Neural progenitor cell (in vitro differentiated cells): ENCODE results near the gene MAPK7. TPM values are rescaled to one million over a fixed set of nuclear protein-coding genes. Genes with fewer than 3 reads are reported as not detected.

ENCODE experiments used
- DNase-seq: peaks from one replicate; pipeline ENCODE4 v3.0.0-alpha.2; 2016; ENCODE audit warnings: low spot score
- H2AFZ ChIP-seq: fragments of 200-600 bp; sonication (generic); replicated peaks from 2 replicates; pipeline ENCODE4 v1.6.1; 2016; ENCODE audit warnings: antibody characterized with exemption
- H3F3A ChIP-seq: fragments of 200-600 bp; sonication (generic); 2 replicates; pipeline ENCODE4 v1.6.1; 2016; ENCODE audit warnings: antibody characterized with exemption, low read depth
- H3K27ac ChIP-seq: fragments of 200-600 bp; sonication (generic); 2 replicates; pipeline ENCODE4 v1.5.1; 2016; ENCODE audit warnings: mild to moderate bottlenecking
- H3K27me3 ChIP-seq: fragments of 200-600 bp; sonication (generic); 2 replicates; pipeline ENCODE4 v1.6.1; 2016; ENCODE audit warnings: mild to moderate bottlenecking, moderate library complexity
- H3K36me3 ChIP-seq: fragments of 200-600 bp; sonication (generic); 2 replicates; pipeline ENCODE4 v1.5.1; 2016
- H3K4me1 ChIP-seq: fragments of 200-600 bp; sonication (generic); 2 replicates; pipeline ENCODE4 v1.6.1; 2016; ENCODE audit warnings: mixed run types
- H3K4me2 ChIP-seq: fragments of 200-600 bp; sonication (generic); 2 replicates; pipeline ENCODE4 v1.6.1; 2016
- H3K4me3 ChIP-seq: fragments of 200-600 bp; sonication (generic); 2 replicates; pipeline ENCODE4 v1.5.1; 2016
- H3K79me2 ChIP-seq: fragments of 200-600 bp; sonication (generic); 2 replicates; pipeline ENCODE4 v1.6.1; 2016; ENCODE audit warnings: low read depth
- H3K9ac ChIP-seq: fragments of 200-600 bp; sonication (generic); 2 replicates; pipeline ENCODE4 v1.6.1; 2016
- H3K9me3 ChIP-seq: fragments of 200-600 bp; sonication (generic); 2 replicates; pipeline ENCODE4 v1.5.1; 2016; ENCODE audit warnings: low read depth
- H4K20me1 ChIP-seq: fragments of 200-600 bp; sonication (generic); 2 replicates; pipeline ENCODE4 v1.6.1; 2016; ENCODE audit warnings: low read depth
- H3K27ac Mint-ChIP-seq: 3 replicates; pipeline ENCODE4 v1.8.0; 2021; ENCODE audit warnings: mixed read lengths
- H3K27me3 Mint-ChIP-seq: 2 replicates; pipeline ENCODE4 v1.8.0; 2022; ENCODE audit warnings: low read depth, mild to moderate bottlenecking, inconsistent platforms, moderate library complexity, mixed read lengths; ENCODE audit not compliant: insufficient read depth
- H3K36me3 Mint-ChIP-seq: 3 replicates; pipeline ENCODE4 v1.8.0; 2021; ENCODE audit warnings: mixed read lengths
- H3K4me1 Mint-ChIP-seq: 3 replicates; pipeline ENCODE4 v1.8.0; 2021; ENCODE audit warnings: mixed read lengths
- H3K4me3 Mint-ChIP-seq: 3 replicates; pipeline ENCODE4 v1.8.0; 2021; ENCODE audit warnings: mild to moderate bottlenecking, moderate library complexity, mixed read lengths
- H3K9me3 Mint-ChIP-seq: 3 replicates; pipeline ENCODE4 v1.8.0; 2020; ENCODE audit warnings: mixed read lengths
- CTCF ChIP-seq: fragments of 200-600 bp; sonication (generic); IDR thresholded peaks from 2 replicates; pipeline ENCODE4 v1.5.1; 2017; ENCODE audit warnings: antibody characterized with exemption, mild to moderate bottlenecking
- EZH2 ChIP-seq: fragments of 200-600 bp; sonication (generic); IDR thresholded peaks from 2 replicates; pipeline ENCODE4 v1.6.1; 2017; ENCODE audit warnings: antibody characterized with exemption, mild to moderate bottlenecking, moderate library complexity
- EZH2phosphoT487 ChIP-seq: fragments of 200-600 bp; sonication (generic); IDR thresholded peaks from 2 replicates; pipeline ENCODE4 v1.6.1; 2017; ENCODE audit warnings: antibody characterized with exemption
- total RNA-seq: library from RNA; depleted of rRNA; stranded (reverse); fragments of >200 nt; gene quantifications from 2 replicates; pipeline ENCODE4 v1.2.3, GENCODE V29; 2015; ENCODE audit warnings: low replicate concordance

MAPK7 gene
- total RNA-seq, 1 donor from 2014 or later = 12.2 TPM

- no peak overlapping the region for H3K4me3 Mint-ChIP-seq
- peaks cover 9% of the 10 kb centered on the region for H3K4me1 Mint-ChIP-seq
- Histone ChIP-seq H4K20me1 (peaks cover 4% of the 10 kb centered on the region), H3K4me2 (no peak overlapping the region), H2AFZ (no peak overlapping the region), H3K4me3 (no peak overlapping the region), H3K36me3 (no peaks in the 10 kb centered on the region), H3K9me3 (no peaks in the 10 kb centered on the region), H3K79me2 (peaks cover 29% of the 10 kb centered on the region), H3K27ac (no peak overlapping the region), H3K4me1 (peaks cover 5% of the 10 kb centered on the region), H3K27me3 (no peaks in the 10 kb centered on the region), H3K9ac (no peak overlapping the region), H3F3A (peaks cover 23% of the 10 kb centered on the region)
- H3K9me3 Mint-ChIP-seq = no peaks in the 10 kb centered on the region
- peaks cover 3% of the 10 kb centered on the region for H3K27me3 Mint-ChIP-seq
- no peaks in the 10 kb centered on the region for H3K36me3 Mint-ChIP-seq
- DNase-seq = no peak
- no peak overlapping the region for H3K27ac Mint-ChIP-seq
- TF ChIP-seq EZH2 (no peak), EZH2phosphoT487 (no peak), CTCF (no peak)
These were observed 4.2 kb upstream of the MAPK7 start for GRCh38 chr17:19374136-19374535.

- no peaks in the 10 kb centered on the region for H3K27me3 ChIP-seq
- H3K27ac Mint-ChIP-seq = no peak overlapping the region
These were observed 2.6 kb upstream of the MAPK7 start for GRCh38 chr17:19375732-19376131.

GRCh38 chr17:19376811-19377210, 1.5 kb upstream of the MAPK7 start:
- H3K9ac ChIP-seq = peak overlapping the region; percentile 79
- peaks cover 23% of the 10 kb centered on the region for H3F3A ChIP-seq
- H3K27ac ChIP-seq = no peak overlapping the region
- no peaks in the 10 kb centered on the region for H3K9me3 ChIP-seq
- peaks cover 53% of the 10 kb centered on the region for H3K79me2 ChIP-seq
- peaks cover 5% of the 10 kb centered on the region for H3K27me3 Mint-ChIP-seq
- peaks cover 19% of the 10 kb centered on the region for H3K4me1 Mint-ChIP-seq
- H3K4me3 ChIP-seq = peak overlapping the region; percentile 84
- peak overlapping the region; percentile 97 for H3K4me2 ChIP-seq
- no peaks in the 10 kb centered on the region for H3K27me3 ChIP-seq
- H4K20me1 ChIP-seq = peaks cover 20% of the 10 kb centered on the region
- peak overlapping the region; percentile 52 for H3K27ac Mint-ChIP-seq
- peaks cover 4% of the 10 kb centered on the region for H3K36me3 ChIP-seq
- peaks cover 8% of the 10 kb centered on the region for H3K4me1 ChIP-seq
- DNase-seq = no peak
- H2AFZ ChIP-seq = no peak overlapping the region
- peaks cover 18% of the 10 kb centered on the region for H3K36me3 Mint-ChIP-seq
- TF ChIP-seq EZH2phosphoT487 (no peak), EZH2 (no peak), CTCF (no peak)
- H3K4me3 Mint-ChIP-seq = peak overlapping the region; percentile 96
- no peaks in the 10 kb centered on the region for H3K9me3 Mint-ChIP-seq

More at GRCh38 chr17:19375732-19376131, 2.6 kb upstream of the MAPK7 start:
- Mint-ChIP-seq H3K27me3 (peaks cover 8% of the 10 kb centered on the region), H3K9me3 (no peaks in the 10 kb centered on the region), H3K36me3 (peaks cover 15% of the 10 kb centered on the region), H3K4me1 (peaks cover 19% of the 10 kb centered on the region), H3K4me3 (peak overlapping the region; percentile 75)
- H3K79me2 ChIP-seq = peaks cover 44% of the 10 kb centered on the region
- peaks cover 15% of the 10 kb centered on the region for H4K20me1 ChIP-seq
- no peaks in the 10 kb centered on the region for H3K9me3 ChIP-seq
- H3K4me3 ChIP-seq = no peak overlapping the region
- H3F3A ChIP-seq = peaks cover 23% of the 10 kb centered on the region
- H3K36me3 ChIP-seq = peaks cover 4% of the 10 kb centered on the region
- TF ChIP-seq CTCF (no peak), EZH2 (no peak), EZH2phosphoT487 (no peak)
- H3K27ac ChIP-seq = no peak overlapping the region
- H3K4me1 ChIP-seq = peaks cover 8% of the 10 kb centered on the region
- no peak for DNase-seq
- H3K4me2 ChIP-seq = no peak overlapping the region
- H3K9ac ChIP-seq = no peak overlapping the region
- H2AFZ ChIP-seq = no peak overlapping the region
